Measurements from ENCODE around the gene BMAL1. TPM values are rescaled to one million over a fixed set of nuclear protein-coding genes. Genes with fewer than 3 reads are reported as not detected.

Gene BMAL1
- total and polyA plus RNA-seq, 2 of the 4 experiments (the other 2 are of a cell fraction), result 8.8 to 9.9 TPM

DNA sequence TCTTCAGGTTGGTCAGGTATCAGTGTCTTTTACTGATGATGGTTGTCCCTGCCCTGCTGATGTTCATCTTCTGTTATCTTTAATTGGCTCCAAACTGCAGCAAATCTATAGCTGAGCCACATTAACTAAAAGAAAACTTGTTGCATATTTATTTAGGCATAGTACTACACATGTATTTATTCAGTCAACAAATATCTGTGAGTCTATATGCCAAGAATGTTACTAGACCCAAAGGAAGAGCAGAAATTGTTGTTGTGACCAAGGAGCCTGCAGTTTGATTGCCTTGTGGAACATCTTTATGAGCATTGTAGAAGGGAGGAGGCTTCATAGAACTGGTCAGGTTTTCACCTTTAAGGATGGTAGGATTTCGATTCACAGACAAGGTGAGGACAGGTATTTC is 10.1 kb downstream of the BMAL1 start:
- Histone ChIP-seq H3K4ac (ENCODE audit: low read depth, low read length) (no peak overlapping the region), H2BK20ac (ENCODE audit: low read depth, low read length) (no peak overlapping the region), H3K27ac (ENCODE audit: insufficient read depth, low read length) (no peak overlapping the region), H2AK5ac (ENCODE audit: low read depth, low read length) (no peak overlapping the region), H3K9me3 (ENCODE audit: control insufficient read depth, insufficient read depth, low read length) (no peaks in the 10 kb centered on the region), H3K9me1 (ENCODE audit: insufficient read depth, low read length) (peaks cover 13% of the 10 kb centered on the region), H4K5ac (ENCODE audit: low read depth, low read length) (no peak overlapping the region), H3K79me1 (ENCODE audit: low read depth in 1 of 2, low read length in 2 of 2) (peaks cover 28 to 71% of the 10 kb centered on the region in 2 experiments), H2BK15ac (ENCODE audit: low read depth, low read length) (no peak overlapping the region), H3K23ac (ENCODE audit: low read depth, low read length) (no peak overlapping the region), H3K14ac (replicated peaks; ENCODE audit: low read depth, low read length) (no peak overlapping the region), H3K4me1 (ENCODE audit: control insufficient read depth, insufficient read depth, low read length) (peaks cover 3% of the 10 kb centered on the region), H4K91ac (ENCODE audit: insufficient read depth, low read depth, low read length) (no peak overlapping the region), H3K56ac (ENCODE audit: extremely low read depth, insufficient read depth, low read length) (no peak overlapping the region), H3K4me2 (ENCODE audit: low read depth, low read length) (no peak overlapping the region; the same call in 1 of the 2 replicates), H2BK120ac (ENCODE audit: low read depth, low read length) (no peak overlapping the region), H3K4me3 (ENCODE audit: insufficient read depth, low read depth, low read length) (no peak overlapping the region), H4K8ac (ENCODE audit: low read depth in 2 of 2, low read length in 2 of 2) (no peak overlapping the region), H2AK9ac (replicated peaks; ENCODE audit: low read depth, low read length, poor library complexity) (no peak overlapping the region), H3K27me3 (ENCODE audit: control insufficient read depth, insufficient read depth, low read length) (no peaks in the 10 kb centered on the region), H4K20me1 (ENCODE audit: insufficient read depth, low read length) (peaks cover 54% of the 10 kb centered on the region), H2AFZ (replicated peaks; ENCODE audit: low read length, poor library complexity) (no peak overlapping the region), H3K36me3 (ENCODE audit: control insufficient read depth, insufficient read depth, low read length) (no peaks in the 10 kb centered on the region; the same call in 1 of the 2 replicates), H3K18ac (ENCODE audit: low read depth, low read length) (no peak overlapping the region), H2BK5ac (ENCODE audit: low read depth, low read length, poor library complexity, severe bottlenecking) (no peak overlapping the region), H3K9ac (ENCODE audit: low read depth, low read length) (no peak overlapping the region)
- DNase-seq (no peak), ATAC-seq (ENCODE audit: low read depth) (peak; percentile 53)
- CTCF ChIA-PET, result interaction anchor here (0.7 kb wide), 1 partner anchor 41 kb away, joined by 3 read pairs; no protein-coding TSS in a partner anchor
- intact Hi-C loops (cut with micrococcal nuclease) (no loop called here), dilution Hi-C loops (cut with HindIII; ENCODE audit: low sequenced_read_pairs, unreplicated experiment) (no loop called here), in situ Hi-C loops (cut with MboI; ENCODE audit: low sequenced_read_pairs) (no loop called here)
- WGBS, 2 experiments (ENCODE audit: extremely low coverage in 2 of 2, insufficient read length in 1 of 2), result 88% methylated on average over 1 of the region's 1 CpG; no CpG with 5 or more reads in 1 of the 2 experiments
- no TSS peak for BruUV-seq (replicated peaks)
- TF ChIP-seq RAD21 (IDR thresholded peaks at IDR 0.05; ENCODE audit: low read length) (no peak), MAFK (IDR thresholded peaks at IDR 0.05; ENCODE audit: low read depth, low read length) (no peak), BHLHE40 (IDR thresholded peaks at IDR 0.05; ENCODE audit: low read depth, low read length) (no peak), CHD1 (IDR thresholded peaks at IDR 0.05; ENCODE audit: low read depth, low read length) (no peak), MXI1 (IDR thresholded peaks at IDR 0.05; ENCODE audit: borderline replicate concordance, low read depth, low read length) (no peak), FOS (IDR thresholded peaks at IDR 0.05; ENCODE audit: low read depth, low read length) (no peak), MAZ (IDR thresholded peaks at IDR 0.05; ENCODE audit: borderline replicate concordance, low read depth, low read length) (no peak), SMC3 (IDR thresholded peaks at IDR 0.05; ENCODE audit: low read depth, low read length) (no peak), CEBPB (IDR thresholded peaks at IDR 0.05; ENCODE audit: low read depth, low read length) (no peak), NFE2L2 (IDR thresholded peaks at IDR 0.05; ENCODE audit: low read depth, low read length) (no peak), RFX5 (IDR thresholded peaks at IDR 0.05; ENCODE audit: low read depth, low read length) (no peak)
- TF ChIP-seq, protein P1, sequence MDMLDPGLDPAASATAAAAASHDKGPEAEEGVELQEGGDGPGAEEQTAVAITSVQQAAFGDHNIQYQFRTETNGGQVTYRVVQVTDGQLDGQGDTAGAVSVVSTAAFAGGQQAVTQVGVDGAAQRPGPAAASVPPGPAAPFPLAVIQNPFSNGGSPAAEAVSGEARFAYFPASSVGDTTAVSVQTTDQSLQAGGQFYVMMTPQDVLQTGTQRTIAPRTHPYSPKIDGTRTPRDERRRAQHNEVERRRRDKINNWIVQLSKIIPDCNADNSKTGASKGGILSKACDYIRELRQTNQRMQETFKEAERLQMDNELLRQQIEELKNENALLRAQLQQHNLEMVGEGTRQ (IDR thresholded peaks at IDR 0.05; ENCODE audit: low read depth, low read length), result no peak
- TF ChIP-seq, protein P2, sequence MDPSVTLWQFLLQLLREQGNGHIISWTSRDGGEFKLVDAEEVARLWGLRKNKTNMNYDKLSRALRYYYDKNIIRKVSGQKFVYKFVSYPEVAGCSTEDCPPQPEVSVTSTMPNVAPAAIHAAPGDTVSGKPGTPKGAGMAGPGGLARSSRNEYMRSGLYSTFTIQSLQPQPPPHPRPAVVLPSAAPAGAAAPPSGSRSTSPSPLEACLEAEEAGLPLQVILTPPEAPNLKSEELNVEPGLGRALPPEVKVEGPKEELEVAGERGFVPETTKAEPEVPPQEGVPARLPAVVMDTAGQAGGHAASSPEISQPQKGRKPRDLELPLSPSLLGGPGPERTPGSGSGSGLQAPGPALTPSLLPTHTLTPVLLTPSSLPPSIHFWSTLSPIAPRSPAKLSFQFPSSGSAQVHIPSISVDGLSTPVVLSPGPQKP (IDR thresholded peaks at IDR 0.05; ENCODE audit: borderline replicate concordance, low read depth, low read length), result no peak
- TF ChIP-seq, protein P3, sequence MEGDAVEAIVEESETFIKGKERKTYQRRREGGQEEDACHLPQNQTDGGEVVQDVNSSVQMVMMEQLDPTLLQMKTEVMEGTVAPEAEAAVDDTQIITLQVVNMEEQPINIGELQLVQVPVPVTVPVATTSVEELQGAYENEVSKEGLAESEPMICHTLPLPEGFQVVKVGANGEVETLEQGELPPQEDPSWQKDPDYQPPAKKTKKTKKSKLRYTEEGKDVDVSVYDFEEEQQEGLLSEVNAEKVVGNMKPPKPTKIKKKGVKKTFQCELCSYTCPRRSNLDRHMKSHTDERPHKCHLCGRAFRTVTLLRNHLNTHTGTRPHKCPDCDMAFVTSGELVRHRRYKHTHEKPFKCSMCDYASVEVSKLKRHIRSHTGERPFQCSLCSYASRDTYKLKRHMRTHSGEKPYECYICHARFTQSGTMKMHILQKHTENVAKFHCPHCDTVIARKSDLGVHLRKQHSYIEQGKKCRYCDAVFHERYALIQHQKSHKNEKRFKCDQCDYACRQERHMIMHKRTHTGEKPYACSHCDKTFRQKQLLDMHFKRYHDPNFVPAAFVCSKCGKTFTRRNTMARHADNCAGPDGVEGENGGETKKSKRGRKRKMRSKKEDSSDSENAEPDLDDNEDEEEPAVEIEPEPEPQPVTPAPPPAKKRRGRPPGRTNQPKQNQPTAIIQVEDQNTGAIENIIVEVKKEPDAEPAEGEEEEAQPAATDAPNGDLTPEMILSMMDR (conservative IDR thresholded peaks at IDR 0.05; ENCODE audit: low read depth, low read length), result no peak
- POLR2A ChIA-PET (ENCODE audit: unreplicated experiment), result no interaction called here

Measured in IMR-90 (cell line).